B cell (primary cell): ENCODE results near the gene FAM170B.

Experiments
- EZH2 ChIP-seq: IDR thresholded peaks from 2 replicates; pipeline ENCODE4 v1.6.1; 2012; ENCODE audit warnings: borderline replicate concordance, low read depth, mild to moderate bottlenecking, moderate library complexity, low read length; ENCODE audit not compliant: insufficient read depth, poor library complexity, severe bottlenecking
- TF ChIP-seq, protein P1 (sequence below): fragments of 200-600 bp; IDR thresholded peaks from one replicate; pipeline ENCODE4 v1.8.0; 2022; ENCODE audit warnings: antibody characterized with exemption, mild to moderate bottlenecking

GRCh38 chr10:49131507-49132361 is 2.1 kb downstream of the FAM170B start:
- TF ChIP-seq, protein P1, sequence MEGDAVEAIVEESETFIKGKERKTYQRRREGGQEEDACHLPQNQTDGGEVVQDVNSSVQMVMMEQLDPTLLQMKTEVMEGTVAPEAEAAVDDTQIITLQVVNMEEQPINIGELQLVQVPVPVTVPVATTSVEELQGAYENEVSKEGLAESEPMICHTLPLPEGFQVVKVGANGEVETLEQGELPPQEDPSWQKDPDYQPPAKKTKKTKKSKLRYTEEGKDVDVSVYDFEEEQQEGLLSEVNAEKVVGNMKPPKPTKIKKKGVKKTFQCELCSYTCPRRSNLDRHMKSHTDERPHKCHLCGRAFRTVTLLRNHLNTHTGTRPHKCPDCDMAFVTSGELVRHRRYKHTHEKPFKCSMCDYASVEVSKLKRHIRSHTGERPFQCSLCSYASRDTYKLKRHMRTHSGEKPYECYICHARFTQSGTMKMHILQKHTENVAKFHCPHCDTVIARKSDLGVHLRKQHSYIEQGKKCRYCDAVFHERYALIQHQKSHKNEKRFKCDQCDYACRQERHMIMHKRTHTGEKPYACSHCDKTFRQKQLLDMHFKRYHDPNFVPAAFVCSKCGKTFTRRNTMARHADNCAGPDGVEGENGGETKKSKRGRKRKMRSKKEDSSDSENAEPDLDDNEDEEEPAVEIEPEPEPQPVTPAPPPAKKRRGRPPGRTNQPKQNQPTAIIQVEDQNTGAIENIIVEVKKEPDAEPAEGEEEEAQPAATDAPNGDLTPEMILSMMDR: no peak
- TF ChIP-seq EZH2: no peak
